HG03060 (cell line): Measurements from ENCODE around the gene ATXN7.

Experiments used
- ATAC-seq: cut with Tn5 transposase; IDR thresholded peaks from one replicate; pipeline ENCODE4 v1.9.1; 2021; ENCODE audit warnings: low read depth, moderate number of reproducible peaks; ENCODE audit not compliant: unreplicated experiment

ATXN7 gene

GRCh38 chr3:63979093-63979885 lies 115.6 kb downstream of the ATXN7 start:
- no peak for ATAC-seq

GRCh38 chr3:63980019-63980418 lies 116.4 kb downstream of the ATXN7 start:
- no peak for ATAC-seq

- ATAC-seq: no peak
These were observed 117.3 kb downstream of the ATXN7 start for GRCh38 chr3:63980830-63981498.

- no peak for ATAC-seq
These were observed 118.3 kb downstream of the ATXN7 start for GRCh38 chr3:63981980-63982379.

- no peak for ATAC-seq
These were observed 120.7 kb downstream of the ATXN7 start for GRCh38 chr3:63984391-63984790.

GRCh38 chr3:63986146-63986545 lies 122.5 kb downstream of the ATXN7 start:
- no peak for ATAC-seq

- no peak for ATAC-seq
These were observed 123.2 kb downstream of the ATXN7 start for GRCh38 chr3:63986831-63987230.

GRCh38 chr3:63988943-63989342 lies 125.3 kb downstream of the ATXN7 start:
- ATAC-seq: no peak

- ATAC-seq: no peak
These were observed 126.5 kb downstream of the ATXN7 start for GRCh38 chr3:63990204-63990603.

- ATAC-seq: no peak
These were observed 127.1 kb downstream of the ATXN7 start for GRCh38 chr3:63990733-63991132.

- ATAC-seq: no peak
These were observed 128.0 kb downstream of the ATXN7 start for GRCh38 chr3:63991666-63992065.

GRCh38 chr3:63992516-63993209 lies 129.0 kb downstream of the ATXN7 start:
- ATAC-seq: no peak

- no peak for ATAC-seq
These were observed 130.0 kb downstream of the ATXN7 start for GRCh38 chr3:63993653-63994079.

- no peak for ATAC-seq
These were observed 131.4 kb downstream of the ATXN7 start for GRCh38 chr3:63995086-63995485.

- no peak for ATAC-seq
These were observed 135.4 kb downstream of the ATXN7 start for GRCh38 chr3:63998852-63999754.

GRCh38 chr3:64000453-64001055 lies 136.9 kb downstream of the ATXN7 start:
- no peak for ATAC-seq

GRCh38 chr3:64002233-64002632 lies 138.6 kb downstream of the ATXN7 start:
- ATAC-seq: no peak

GRCh38 chr3:64003589-64003988 lies 139.9 kb downstream of the ATXN7 start:
- no peak for ATAC-seq

GRCh38 chr3:64008017-64008416 lies 144.3 kb downstream of the ATXN7 start:
- no peak for ATAC-seq
